Loucy (cell line): Measurements from ENCODE around the gene MAGEB18.

ENCODE experiments used
- H2AFZ ChIP-seq: fragments of 200-600 bp; sonication (generic); 2 replicates; pipeline ENCODE4 v1.6.0; 2016; ENCODE audit warnings: antibody characterized with exemption, mild to moderate bottlenecking, low read length, moderate library complexity
- H3F3A ChIP-seq: fragments of 200-600 bp; 2 replicates; pipeline ENCODE4 v1.6.0; 2016; ENCODE audit warnings: antibody characterized with exemption, low read depth, mild to moderate bottlenecking
- H3K27me3 ChIP-seq: fragments of 200-600 bp; sonication (generic); 2 replicates; pipeline ENCODE4 v1.6.1; 2014; ENCODE audit warnings: low read length, mild to moderate bottlenecking; ENCODE audit not compliant: insufficient read depth, poor library complexity, severe bottlenecking
- H3K36me3 ChIP-seq: fragments of 200-600 bp; sonication (generic); 2 replicates; pipeline ENCODE4 v1.6.1; 2016; ENCODE audit warnings: low read length; ENCODE audit not compliant: insufficient read depth
- H3K4me1 ChIP-seq: fragments of 200-600 bp; sonication (generic); 2 replicates; pipeline ENCODE4 v1.5.1; 2014; ENCODE audit warnings: low read length, mild to moderate bottlenecking; ENCODE audit not compliant: insufficient read depth, poor library complexity, severe bottlenecking
- H3K4me2 ChIP-seq: fragments of 200-600 bp; sonication (generic); 2 replicates; pipeline ENCODE4 v1.6.0; 2014; ENCODE audit warnings: antibody characterized with exemption, low read length, low read depth, mild to moderate bottlenecking; ENCODE audit not compliant: poor library complexity, severe bottlenecking
- H3K4me3 ChIP-seq: fragments of 200-600 bp; sonication (generic); 2 replicates; pipeline ENCODE4 v1.5.1; 2014; ENCODE audit warnings: low read length, mild to moderate bottlenecking, mixed read lengths; ENCODE audit not compliant: poor library complexity, severe bottlenecking
- H3K79me2 ChIP-seq: fragments of 200-600 bp; sonication (generic); 2 replicates; pipeline ENCODE4 v1.6.1; 2014; ENCODE audit warnings: low read length; ENCODE audit not compliant: insufficient read depth
- H3K9ac ChIP-seq: fragments of 200-600 bp; sonication (generic); 2 replicates; pipeline ENCODE4 v1.6.0; 2014; ENCODE audit warnings: mild to moderate bottlenecking, low read depth, low read length, moderate library complexity; ENCODE audit not compliant: poor library complexity, severe bottlenecking
- H3K9me2 ChIP-seq: fragments of 200-600 bp; sonication (generic); replicated peaks from 2 replicates; pipeline ENCODE4 v1.6.1; 2016; ENCODE audit warnings: low read depth, low read length, mixed read lengths
- H3K9me3 ChIP-seq: fragments of 200-600 bp; sonication (generic); 2 replicates; pipeline ENCODE4 v1.6.1; 2014; ENCODE audit warnings: mild to moderate bottlenecking, antibody characterized with exemption, low read length, low read depth; ENCODE audit not compliant: insufficient read depth
- H4K20me1 ChIP-seq: fragments of 200-600 bp; sonication (generic); 2 replicates; pipeline ENCODE4 v1.6.0; 2014; ENCODE audit warnings: antibody characterized with exemption, low read length, mild to moderate bottlenecking; ENCODE audit not compliant: insufficient read depth, poor library complexity, severe bottlenecking
- EZH2phosphoT487 ChIP-seq: fragments of 200-600 bp; IDR thresholded peaks from 2 replicates; pipeline ENCODE4 v1.6.1; 2018; ENCODE audit warnings: antibody characterized with exemption, mild to moderate bottlenecking, moderate library complexity, borderline replicate concordance
- TF ChIP-seq, protein P1 (sequence below): fragments of 200-600 bp; sonication (generic); conservative IDR thresholded peaks from 2 replicates; pipeline ENCODE4 v1.5.1; 2014; ENCODE audit warnings: mild to moderate bottlenecking, antibody characterized with exemption, low read length

MAGEB18 gene

DNA sequence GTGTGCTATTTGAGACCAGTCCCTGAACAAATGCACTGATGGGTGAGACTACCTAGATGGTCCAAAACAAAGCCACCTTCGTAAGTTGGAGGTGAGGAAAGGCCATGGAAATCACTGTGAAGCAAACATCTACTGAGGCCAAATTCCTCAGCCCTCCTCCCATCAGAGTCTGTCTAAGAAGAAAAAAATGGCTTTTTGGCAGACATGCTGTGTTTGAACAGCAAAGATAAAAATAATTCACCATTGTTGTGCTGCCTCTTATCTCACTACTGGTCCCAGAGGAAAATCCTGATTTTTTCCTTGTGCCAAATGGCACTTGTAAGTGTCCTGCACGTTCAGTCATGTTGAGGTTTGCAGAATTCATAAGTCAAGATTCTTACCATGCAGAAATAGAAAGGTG, 7.9 kb downstream of the MAGEB18 start:
- Histone ChIP-seq H3K9ac (no peak overlapping the region), H3K4me3 (no peak overlapping the region), H3K27me3 (no peaks in the 10 kb centered on the region), H3F3A (no peaks in the 10 kb centered on the region), H2AFZ (no peak overlapping the region), H3K9me3 (no peaks in the 10 kb centered on the region), H3K36me3 (no peaks in the 10 kb centered on the region), H3K9me2 (no peaks in the 10 kb centered on the region), H3K79me2 (no peaks in the 10 kb centered on the region), H4K20me1 (no peaks in the 10 kb centered on the region), H3K4me2 (no peak overlapping the region), H3K4me1 (no peaks in the 10 kb centered on the region)
- no peak for TF ChIP-seq EZH2phosphoT487
- TF ChIP-seq, protein P1, sequence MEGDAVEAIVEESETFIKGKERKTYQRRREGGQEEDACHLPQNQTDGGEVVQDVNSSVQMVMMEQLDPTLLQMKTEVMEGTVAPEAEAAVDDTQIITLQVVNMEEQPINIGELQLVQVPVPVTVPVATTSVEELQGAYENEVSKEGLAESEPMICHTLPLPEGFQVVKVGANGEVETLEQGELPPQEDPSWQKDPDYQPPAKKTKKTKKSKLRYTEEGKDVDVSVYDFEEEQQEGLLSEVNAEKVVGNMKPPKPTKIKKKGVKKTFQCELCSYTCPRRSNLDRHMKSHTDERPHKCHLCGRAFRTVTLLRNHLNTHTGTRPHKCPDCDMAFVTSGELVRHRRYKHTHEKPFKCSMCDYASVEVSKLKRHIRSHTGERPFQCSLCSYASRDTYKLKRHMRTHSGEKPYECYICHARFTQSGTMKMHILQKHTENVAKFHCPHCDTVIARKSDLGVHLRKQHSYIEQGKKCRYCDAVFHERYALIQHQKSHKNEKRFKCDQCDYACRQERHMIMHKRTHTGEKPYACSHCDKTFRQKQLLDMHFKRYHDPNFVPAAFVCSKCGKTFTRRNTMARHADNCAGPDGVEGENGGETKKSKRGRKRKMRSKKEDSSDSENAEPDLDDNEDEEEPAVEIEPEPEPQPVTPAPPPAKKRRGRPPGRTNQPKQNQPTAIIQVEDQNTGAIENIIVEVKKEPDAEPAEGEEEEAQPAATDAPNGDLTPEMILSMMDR, result no peak

DNA sequence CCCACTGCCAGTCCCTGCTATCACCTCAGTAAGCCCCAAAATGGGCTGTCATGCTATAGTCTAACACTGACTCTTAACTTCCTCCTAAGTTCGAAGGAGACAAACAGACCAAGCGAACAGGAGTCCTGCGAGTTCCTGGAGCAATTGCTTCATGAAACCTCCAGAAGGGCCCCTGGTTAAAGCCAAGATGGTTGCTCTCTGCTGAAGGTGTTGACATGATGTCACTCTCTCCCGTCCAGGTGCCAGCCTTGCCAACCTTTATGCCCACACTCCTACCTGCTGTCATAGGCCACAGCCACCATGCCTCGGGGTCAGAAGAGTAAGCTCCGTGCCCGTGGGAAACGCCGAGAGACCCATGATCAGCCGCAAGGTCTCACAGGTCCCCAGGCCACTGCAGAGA, 22.2 kb downstream of the MAGEB18 start, which contains the start of gene MAGEB6B:
MAGEB6B (plus strand) TSS at position 301 of the 400 bp plus-strand sequence; CDS start at position 301, 0 bp downstream.
- Histone ChIP-seq H3F3A (no peaks in the 10 kb centered on the region), H3K9me2 (no peaks in the 10 kb centered on the region), H3K4me2 (no peak within 1 kb of the TSS), H3K9me3 (no peaks in the 10 kb centered on the region), H3K27me3 (no peaks in the 10 kb centered on the region), H3K9ac (no peak within 1 kb of the TSS), H4K20me1 (no peaks in the 10 kb centered on the region), H2AFZ (no peak within 1 kb of the TSS), H3K79me2 (no peaks in the 10 kb centered on the region), H3K4me3 (no peak within 1 kb of the TSS), H3K36me3 (no peaks in the 10 kb centered on the region), H3K4me1 (no peaks in the 10 kb centered on the region)
- TF ChIP-seq EZH2phosphoT487, result no peak
- TF ChIP-seq, protein P1, result no peak
